Measurements from ENCODE around the gene NPLOC4.

The NPLOC4 gene

DNA sequence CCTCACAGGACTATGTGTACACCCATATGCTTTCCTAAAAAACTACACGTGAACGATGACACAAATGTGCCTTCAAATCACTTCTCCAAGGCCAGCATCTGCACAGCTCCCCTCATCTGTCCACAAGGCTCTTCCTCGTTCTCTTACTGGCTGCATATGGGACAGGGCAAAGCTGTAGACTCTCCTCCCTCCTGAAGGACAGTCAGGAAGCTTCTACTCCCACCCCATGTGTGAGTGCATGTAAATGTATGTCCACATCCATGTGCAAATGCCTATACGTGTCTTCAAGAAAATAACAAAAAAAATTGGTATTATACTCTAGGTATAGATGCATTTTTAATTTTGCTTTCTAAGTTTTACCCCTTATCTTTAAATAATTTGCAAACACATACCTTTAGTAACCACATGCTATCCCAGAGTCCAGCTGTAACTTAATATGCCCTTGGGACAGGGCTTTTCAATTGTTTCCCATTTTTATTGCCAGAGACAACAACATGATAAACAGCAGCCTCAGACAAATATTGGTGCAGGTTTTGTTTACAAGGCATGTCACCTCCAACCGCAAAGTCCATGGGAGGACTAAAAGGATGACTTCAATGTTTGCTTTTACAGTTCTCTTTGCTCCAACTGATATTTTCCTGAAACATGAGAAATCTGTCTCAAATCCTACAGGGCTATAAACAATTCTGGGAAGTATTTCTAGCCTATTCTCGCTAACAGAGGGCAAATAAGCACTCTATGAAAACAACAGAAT lies 53.1 kb downstream of the NPLOC4 start:
- DNase-seq, result no peak

DNA sequence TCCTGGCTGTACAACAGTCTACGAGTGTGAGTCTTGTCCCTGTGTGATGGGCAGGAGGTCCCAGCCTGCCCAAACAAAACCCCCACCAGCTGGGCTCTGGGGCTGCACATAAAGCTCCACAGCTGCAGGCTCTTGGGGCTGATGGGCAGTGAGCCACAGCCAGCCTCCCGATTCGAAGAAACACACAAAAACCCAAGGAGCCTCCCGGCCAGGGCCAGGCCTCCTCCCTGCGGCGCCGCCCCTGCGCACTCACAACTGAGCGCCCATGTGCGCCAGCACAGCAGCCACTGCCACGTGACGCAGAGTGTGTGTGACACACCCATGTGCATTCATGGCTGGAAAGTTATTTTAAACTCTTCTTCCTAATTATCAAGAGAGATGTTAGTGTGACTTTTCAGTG lies 54.2 kb downstream of the NPLOC4 start:
- DNase-seq, result no peak

DNA sequence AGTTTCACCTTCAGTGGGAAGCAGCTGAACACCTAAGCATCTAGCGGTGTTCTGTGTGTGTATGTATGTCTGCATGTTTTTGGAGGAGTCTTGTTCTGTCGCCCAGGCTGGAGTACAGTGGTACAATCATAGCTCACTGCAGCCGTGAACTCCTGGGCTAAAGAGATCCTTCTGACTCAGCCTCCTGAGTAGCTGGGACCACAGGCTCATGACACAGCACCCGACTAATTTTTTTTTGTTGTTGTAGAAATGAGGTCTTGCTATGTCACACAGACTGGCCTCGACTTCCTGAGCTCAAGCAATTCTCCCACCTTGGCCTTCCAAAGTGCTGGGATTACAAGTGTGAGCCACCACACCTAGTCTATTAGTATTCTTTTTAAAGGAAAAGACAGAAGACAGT lies 54.6 kb downstream of the NPLOC4 start:
- DNase-seq, result no peak

DNA sequence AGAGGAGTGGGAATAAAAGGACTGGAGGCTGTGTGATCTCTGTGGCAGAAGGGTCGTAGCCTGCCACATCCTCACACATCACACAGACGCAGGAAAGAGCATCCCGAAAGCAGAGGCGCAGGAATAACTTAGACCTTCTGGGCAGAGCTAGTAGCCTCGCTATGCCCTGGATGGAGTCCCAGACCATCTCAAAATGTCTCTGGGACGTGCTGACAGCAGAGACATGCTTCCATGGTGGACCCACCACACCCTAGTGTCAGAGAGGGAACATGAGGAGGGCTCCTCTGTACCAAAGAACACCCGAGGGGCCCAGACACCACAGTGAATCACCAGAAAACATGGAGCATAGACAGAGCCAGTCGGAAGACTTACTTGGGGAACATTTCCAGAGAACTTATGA lies 55.2 kb downstream of the NPLOC4 start:
- DNase-seq, result no peak

DNA sequence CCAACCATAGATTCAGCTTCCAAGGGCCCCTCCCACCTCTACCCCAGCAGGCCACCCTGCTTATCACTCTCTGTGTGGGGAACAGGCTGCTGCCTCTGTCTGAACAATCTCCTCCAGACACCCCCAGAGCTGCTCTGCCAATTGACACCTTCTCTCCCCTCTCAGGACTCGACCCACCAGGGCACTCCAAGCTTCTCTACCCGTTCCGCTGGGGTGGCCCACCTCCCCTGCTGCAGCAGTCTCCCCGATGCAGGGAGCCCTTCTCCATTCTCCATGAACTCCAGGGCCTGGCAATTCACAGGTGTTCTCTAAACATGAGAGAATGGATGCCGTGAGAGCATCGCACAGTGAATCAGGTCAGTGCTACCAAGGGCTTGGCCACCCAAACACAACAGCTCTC lies 56.4 kb downstream of the NPLOC4 start:
- DNase-seq, result no peak

DNA sequence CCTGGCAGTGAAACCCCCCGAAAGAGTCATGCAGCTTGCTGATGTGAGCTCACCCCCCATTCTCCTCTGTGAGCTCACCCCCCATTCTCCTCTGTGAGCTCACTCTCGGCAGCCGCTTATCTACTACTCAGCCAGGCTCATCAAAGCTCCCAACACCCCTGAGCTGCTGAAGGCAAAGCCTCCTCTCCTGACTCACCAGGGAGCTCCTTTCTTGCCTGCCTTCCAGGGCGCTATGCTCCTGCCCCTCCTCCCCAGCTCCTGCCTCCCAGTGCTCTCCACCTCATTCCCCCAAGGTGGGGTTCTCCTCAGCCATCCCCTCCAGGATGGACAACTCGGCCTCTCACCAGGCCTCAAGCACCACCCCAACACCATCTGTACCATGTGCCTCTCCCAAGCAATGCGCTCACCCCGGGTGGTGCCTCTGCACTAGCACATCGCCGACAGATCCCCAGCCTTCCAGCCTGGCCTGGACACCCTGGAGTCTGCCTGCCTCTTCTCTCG lies 57.0 kb downstream of the NPLOC4 start:
- DNase-seq, result no peak

DNA sequence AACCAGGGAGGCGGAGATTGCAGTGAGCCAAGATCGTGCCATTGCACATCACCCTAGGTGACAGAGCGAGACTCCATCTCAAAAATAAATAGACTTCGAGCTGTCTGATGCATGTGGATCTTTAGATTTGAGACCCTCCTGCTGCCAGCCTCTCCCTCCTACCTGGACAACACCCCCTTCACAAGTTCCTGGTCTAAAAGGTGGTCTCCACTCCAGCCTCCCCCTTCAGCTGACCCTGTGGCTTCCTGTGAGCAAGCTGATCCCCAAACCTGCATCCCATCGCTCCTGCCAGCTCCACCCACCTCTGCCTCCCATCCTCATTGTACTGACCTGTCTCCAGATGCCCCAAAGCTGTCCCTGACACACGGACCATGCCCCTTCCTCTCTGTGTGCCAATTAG lies 57.6 kb downstream of the NPLOC4 start:
- DNase-seq, result no peak

DNA sequence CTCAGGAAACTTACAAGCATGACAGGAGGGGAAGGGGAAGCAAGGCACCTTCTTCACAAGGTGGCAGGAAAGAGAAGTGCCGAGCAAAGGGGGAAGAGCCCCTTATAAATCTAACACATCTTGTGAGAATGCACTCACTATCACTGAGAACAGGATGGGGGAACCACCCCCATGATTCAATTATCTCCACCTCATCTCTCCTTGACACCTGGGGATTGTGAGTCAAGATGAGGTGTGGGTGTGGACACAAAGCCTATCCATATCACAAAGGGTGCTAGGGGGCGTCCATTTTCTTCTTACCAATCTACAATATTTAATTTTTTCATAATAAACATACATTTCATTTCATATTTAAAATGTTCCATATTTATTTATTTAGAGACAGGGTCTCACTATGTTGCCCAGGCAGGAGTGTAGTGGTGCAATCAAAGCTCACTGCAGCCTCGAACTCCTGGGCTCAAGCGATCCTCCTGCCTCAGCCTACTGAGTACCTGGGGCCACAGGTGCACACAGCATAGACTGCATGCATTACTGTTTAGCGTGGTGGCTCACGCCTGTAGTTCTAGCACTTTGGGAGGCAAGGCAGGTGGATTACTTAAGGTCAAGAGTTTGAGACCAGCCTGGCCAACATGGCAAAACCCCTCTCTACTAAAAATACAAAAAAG lies 58.2 kb downstream of the NPLOC4 start:
- no peak for DNase-seq

DNA sequence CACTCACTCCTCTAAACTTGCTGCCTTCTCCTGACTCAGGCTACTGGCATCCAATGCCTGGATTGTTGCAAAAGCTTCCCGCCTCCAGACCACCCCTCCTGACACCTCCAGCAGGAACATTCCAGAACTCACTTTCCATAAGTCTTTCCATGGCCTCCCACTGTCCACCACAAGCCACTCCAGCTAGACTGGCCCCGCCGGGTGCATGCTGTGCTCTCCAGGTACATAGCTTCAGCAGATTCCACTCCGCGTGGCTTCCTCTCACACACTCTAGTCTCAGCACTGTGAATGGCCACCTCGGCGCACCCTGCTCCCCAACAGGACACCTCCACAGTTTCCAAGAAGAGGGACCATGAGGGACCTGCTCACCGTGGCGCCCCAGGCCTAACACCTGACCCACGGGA lies 58.9 kb downstream of the NPLOC4 start:
- DNase-seq, result no peak

DNA sequence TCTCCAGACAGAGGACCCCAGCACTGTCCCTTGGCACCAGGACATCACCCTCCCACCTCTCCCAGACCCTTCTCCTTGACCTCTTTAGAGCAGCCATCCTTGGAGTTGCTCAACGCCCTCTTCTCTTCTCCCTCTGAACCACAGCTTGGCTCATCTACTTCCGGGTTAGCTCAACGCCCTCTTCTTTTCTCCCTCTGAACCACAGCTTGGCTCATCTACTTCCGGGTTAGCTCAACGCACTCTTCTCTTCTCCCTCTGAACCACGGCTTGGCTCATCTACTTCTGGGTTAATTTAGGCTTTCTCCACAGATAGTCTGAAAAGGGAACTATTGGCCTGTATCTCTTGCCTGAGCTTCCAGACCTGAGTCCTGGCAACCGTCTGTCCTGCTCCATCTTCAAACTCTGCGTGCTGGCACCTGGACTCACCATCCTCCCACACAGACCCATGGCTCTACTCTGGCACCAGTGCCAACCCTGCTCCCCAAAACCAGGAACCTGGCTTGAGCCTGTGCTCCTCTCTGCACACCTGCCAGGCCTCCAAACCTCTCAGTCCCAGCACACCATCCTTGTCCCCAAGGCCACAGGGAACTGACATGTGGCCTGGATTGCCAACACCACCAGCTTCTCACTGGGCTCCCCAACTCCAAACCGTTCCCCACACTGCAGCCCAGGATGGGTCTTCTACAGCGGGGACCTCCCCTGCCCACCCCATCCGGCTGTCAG lies 59.5 kb downstream of the NPLOC4 start:
- DNase-seq, result no peak

DNA sequence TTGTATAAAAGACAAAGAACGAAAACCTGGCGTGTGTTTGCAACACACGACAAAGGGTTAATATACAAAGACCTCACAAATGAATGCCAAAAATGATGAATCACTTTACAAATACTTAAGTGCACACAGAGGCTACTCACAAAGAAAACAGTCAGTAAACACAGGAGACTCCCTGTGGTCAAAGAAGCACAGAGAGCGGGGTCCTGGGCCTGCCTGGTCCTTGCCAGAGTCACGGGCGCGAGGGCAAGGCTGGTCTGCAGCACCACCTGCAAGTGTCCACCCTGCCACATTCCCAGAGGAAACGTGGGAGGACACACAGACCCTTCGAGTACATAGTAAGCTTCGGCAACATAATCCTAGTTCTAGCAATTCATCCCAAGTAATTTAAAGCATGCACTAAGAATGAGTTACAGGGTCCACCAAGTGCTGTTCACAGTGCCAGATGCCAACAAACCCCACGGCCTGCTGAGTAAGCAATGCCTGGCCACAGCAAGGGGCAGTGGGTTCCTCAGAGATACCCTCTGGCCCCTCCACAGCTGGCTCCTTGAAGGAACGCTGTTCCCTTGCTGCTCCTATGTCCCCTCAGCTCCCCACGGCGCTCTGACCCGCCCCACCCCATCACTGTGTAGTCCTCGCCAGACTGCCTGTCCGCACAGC lies 60.2 kb downstream of the NPLOC4 start:
- no peak for DNase-seq

DNA sequence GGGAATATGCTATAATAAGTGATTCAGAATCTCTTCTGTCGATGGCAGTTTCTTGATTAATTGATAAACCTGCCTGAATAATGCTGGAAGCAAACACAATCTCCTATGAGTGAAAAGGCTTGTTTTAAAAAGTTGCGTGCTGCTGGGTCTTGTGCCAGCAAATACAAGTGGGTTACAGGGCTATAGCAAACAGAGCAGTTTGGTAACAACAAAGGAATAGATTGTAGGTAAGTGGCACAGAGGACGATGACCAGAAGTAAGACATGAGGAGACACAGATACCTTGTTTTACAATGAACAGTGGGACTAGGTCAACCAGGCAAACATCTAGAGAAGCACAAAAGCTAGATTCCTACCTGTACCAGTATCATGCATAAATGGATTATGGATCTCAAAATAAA lies 61.1 kb downstream of the NPLOC4 start:
- no peak for DNase-seq

DNA sequence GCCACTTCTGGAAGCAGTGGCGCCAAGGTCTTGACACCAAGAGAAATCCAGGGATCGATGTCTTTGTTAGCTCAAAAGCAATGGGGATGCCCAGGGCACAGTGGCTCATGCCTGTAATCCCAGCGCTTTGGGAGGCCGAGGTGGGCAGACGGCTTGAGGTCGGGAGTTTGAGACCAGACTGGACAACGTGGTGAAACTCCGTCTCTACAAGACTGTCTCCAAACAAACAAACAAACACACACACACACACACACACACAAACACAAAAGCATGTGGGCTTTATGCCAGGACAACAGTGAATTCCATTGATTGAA lies 62.3 kb downstream of the NPLOC4 start:
- DNase-seq, result no peak

DNA sequence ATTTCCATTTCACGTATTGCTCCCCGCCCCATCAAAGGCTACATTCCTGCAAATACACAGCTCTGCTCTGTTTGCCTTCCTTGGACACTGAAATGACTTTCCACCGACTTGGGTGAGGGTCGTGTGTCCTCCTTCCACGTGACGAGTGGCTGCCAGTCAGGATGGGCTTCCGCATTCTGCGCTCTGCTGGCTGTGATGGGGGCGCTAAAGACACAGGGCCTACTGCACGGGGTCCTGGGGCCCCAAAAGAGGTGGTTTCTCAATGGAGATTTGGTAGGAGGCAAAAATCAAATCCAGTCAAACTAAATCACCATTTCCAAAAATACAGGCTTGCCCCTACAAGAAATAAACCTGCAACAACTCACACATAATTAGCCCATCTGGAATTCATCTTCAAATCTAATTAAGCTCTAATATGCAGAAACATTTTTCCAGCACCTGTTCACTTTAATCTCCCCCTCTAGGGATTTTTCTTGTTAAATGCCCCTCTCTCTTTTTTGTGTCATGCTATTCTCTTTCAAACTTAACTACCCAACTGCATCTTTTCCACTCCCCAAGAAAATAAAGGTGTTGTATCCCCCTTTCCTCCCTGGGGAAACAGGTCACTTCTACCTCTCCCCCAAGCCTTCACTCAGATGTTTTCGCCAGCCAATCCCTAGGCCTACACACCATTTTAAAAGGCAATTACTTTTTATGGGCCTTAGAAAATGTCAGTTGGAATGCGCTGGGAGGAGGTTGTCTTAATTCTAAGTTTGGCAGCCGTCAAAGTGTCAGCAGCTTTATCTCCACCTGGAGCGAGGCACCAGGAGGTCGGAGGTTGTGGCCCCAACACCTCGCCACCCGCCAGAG lies 62.9 kb downstream of the NPLOC4 start:
- DNase-seq, result no peak

DNA sequence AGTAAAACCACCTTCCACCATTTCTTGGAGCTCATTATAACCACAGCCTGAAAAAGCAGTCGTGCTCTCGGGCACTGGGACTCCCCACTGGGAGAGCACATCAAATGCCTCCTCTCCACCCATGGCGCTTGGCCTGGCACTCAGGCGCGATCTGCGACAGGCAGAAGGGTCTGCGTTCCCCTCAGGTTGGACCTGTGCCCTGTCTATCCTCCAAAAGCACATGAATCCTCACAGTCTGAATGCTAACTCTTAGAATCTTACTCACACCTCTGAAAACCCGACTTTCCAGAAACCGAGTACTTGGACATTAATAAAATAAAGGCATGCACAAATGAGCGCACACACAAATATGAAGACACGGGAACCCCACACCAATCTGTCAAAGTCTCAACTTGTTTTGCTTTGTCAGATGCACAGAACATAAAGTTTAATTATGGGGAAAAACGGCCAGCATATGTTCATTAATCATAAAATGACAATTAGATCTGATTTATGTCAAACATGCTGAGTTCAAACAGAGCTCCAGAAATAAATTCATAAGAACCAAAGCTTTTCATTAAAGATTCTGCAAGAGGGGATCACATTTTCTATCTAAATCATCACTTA lies 64.2 kb downstream of the NPLOC4 start:
- DNase-seq, result no peak

DNA sequence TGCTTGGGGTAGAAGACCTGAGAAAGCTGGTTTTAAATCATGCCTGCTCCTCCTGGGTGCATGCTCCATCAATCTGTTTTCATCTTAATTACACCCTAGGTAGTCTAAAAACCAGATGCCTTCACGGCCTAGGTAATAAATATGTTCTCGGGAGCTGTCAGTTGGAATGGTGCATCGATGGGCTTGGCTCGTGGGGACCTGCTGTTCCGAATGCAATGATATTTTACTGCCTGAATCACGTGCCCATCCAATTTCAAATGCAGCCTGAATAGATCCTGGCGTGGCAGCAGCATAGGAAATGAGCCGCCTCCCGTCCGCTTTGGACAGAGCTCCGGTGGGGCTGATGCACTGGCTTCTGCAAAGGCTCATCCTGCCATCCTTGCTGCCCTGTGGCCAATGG lies 65.9 kb downstream of the NPLOC4 start:
- DNase-seq, result no peak

DNA sequence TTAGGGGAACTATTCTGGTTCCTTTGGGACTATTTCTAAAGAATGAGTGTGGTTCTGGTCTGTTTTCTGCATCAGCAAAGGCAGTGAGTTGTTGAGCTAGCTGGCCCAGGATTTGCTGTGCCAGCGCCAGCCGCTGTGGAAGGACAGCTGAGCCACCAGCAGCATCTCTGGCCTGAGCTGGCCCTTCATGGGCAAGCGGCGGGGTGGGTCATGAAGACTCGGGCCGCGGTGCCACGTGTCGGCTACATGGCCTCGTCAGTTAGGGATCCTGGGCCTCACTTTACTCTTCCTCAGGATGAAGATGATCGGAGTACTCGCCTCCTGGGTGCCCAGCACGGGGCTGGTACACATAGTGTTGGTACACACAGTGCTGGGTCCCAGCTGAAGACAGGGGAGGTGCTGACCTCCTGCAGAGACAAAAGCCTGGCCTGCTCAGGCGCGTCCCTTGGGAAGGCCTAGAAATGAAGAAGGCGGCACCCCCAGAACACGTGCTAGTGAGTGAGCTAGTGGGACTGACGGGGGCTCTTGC lies 66.9 kb downstream of the NPLOC4 start:
- no peak for DNase-seq

DNA sequence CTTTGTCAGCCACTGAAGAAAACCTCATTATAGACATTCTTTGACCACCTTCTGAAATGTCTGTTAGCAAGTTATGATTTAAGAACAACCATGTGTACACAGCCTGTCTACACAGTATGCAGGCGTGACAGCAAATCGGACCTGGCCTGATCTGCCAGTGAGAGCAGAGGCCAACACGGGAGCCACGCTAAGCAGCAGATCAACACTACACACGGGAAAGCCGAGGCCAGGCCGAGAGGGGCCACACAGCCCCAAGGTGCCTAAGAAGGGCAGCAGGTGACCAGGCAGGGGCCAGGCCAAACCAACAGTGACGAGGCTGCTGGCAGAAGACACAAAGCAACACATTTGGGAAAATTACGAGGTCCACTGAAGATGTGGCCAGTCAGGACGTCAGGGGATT lies 68.5 kb downstream of the NPLOC4 start:
- no peak for DNase-seq

DNA sequence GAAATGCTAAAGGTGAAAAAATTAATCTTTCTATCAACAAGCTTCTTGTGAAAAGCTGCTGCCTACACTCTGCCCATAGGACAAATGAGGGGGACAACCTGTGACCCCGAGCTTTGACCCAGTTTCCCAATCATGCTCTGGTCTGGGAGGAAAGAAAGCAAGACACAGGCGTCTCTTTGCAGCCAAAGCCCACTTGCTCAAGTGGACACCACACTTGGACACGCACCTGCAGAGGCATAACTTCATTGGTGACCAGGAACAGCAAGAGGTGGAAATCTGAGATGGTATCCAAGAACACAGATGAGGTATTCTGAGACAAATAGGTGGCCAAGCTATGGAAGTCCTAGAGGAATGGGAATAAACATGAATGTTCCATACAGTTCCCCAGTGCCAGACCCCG lies 69.7 kb downstream of the NPLOC4 start:
- no peak for DNase-seq

DNA sequence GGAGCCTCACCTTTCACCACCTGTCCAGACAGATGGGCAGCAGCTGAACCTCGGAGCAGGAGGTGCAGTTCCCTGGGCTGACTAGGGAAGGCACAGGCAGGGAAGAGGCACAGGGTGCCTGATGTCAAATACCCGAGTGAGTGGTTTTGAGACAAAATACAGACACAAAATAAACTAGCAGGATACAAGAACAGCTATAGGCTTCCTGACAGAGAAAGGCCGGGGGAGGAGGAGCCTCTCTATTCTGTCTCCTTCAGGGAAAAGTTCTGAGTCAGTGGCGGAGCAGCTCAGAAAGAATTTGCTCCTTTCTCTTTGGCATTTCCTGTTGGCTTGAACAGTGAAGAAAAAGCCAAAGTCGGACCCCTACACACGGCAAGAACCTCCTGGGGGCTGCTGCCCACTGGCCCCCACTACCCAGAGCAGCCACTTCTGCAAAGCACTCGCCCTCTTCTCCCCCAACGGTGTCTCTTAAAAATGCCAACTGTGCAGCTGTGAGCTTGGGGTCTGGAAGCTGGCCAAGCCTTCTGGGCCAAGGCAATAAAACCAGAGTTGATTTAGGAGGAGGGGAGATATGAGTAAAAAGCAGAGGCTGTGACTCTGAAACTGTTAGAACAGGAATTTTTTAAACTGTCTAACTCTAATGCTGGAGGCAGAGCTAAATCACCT lies 70.3 kb downstream of the NPLOC4 start:
- no peak for DNase-seq

DNA sequence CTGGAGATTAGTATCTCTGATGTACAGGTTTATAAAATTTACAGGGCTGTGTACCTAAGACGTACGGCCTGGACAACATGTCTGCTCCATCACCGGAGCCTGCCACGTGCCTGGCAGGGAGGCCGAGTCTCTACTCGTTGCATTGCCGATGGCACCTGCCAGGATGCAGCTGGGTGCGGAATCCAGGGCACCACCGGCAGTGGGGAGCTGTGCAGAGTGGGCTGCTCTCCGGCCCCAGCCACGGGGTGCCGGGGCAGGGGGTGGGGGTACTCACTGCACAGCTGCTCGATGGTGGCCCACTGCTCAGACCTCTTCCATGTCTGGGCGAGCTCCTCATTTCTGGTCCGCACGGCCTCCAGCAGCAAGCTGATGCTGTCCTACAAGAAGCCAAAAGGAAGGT lies 71.7 kb downstream of the NPLOC4 start:
- DNase-seq, result no peak

Measured in activated CD4-positive, CD25-positive, alpha-beta regulatory T cell (primary cell).